ENCODE measurements around the gene OPCML.

OPCML gene

DNA sequence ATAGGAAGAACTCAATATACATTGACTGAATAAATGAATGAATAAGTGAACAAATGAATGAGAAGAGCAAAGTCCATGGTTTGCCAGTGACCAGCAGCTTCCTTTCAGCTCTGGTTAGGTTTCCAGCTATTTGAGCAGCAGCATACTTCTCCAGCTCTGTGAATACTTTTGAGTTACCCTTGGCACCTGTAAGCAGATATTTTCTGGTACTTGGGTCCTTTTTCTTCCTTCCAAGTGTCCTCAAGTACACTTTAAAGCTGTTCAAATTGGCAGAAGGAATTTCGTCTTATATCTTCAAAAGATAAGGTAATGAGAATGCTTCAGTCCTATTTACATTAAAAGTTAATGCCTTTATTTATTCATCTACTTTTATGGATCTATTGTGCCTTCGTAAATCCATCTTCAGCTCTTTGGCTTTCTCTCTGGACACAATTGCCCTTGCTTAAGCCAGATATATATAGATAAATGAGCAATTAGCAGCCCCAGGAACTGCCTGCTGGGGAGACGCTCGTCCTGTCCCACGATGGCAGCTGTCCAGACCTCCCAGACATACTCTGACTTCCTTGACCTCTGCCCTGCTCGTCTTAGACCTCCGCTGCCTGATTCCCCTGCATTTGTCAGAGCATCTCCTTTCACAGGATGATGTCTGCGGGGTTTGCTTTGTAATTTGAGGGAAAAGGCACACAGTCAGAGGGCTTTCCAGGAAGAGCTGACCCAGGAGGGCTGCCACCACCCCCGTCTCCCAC, 926.3 kb downstream of the OPCML start:
- no peak overlapping the region for H3K4me2 ChIP-seq (ENCODE audit: low read depth, low read length)
- no peak for TF ChIP-seq EZH2 (optimal IDR thresholded peaks at IDR 0.05; ENCODE audit: low read depth, low read length)
- no peak for TF ChIP-seq EZH2phosphoT487 (IDR thresholded peaks at IDR 0.05; ENCODE audit: low read length)
- TF ChIP-seq CTCF (IDR thresholded peaks at IDR 0.05; ENCODE audit: low read length), result no peak
- no peak for DNase-seq

GRCh38 chr11:132604431-132604830, 927.9 kb downstream of the OPCML start:
- no peaks in the 10 kb centered on the region for H3K9me3 ChIP-seq (replicated peaks; ENCODE audit: insufficient read depth, low read length)
- no peaks in the 10 kb centered on the region for H3K4me1 ChIP-seq (ENCODE audit: low read length)
- H3F3A ChIP-seq (ENCODE audit: insufficient read depth, low read length), result no peaks in the 10 kb centered on the region
- no peak overlapping the region for H2AFZ ChIP-seq (ENCODE audit: low read length)
- H4K20me1 ChIP-seq (ENCODE audit: insufficient read depth, low read length), result no peaks in the 10 kb centered on the region
- TF ChIP-seq EZH2 (optimal IDR thresholded peaks at IDR 0.05; ENCODE audit: low read depth, low read length), result no peak
- TF ChIP-seq EZH2phosphoT487 (IDR thresholded peaks at IDR 0.05; ENCODE audit: low read length), result no peak
- no peak for TF ChIP-seq CTCF (IDR thresholded peaks at IDR 0.05; ENCODE audit: low read length)
- DNase-seq, result no peak
- H3K9me2 ChIP-seq (replicated peaks; ENCODE audit: insufficient read depth, low read length), result no peaks in the 10 kb centered on the region
- H3K9ac ChIP-seq (ENCODE audit: low read length), result no peak overlapping the region
- H3K79me2 ChIP-seq (ENCODE audit: low read length), result no peaks in the 10 kb centered on the region
- H3K4me3 ChIP-seq (ENCODE audit: low read length), result no peak overlapping the region
- H3K27ac ChIP-seq (ENCODE audit: low read length), result no peak overlapping the region
- H3K4me2 ChIP-seq (ENCODE audit: low read depth, low read length), result no peak overlapping the region
- H3K36me3 ChIP-seq (replicated peaks; ENCODE audit: insufficient read depth, low read length), result no peaks in the 10 kb centered on the region
- no peaks in the 10 kb centered on the region for H3K27me3 ChIP-seq (replicated peaks; ENCODE audit: insufficient read depth, low read length)

More for the DNA sequence above, 926.3 kb downstream of the OPCML start:
- Histone ChIP-seq H3K79me2 (ENCODE audit: low read length) (no peaks in the 10 kb centered on the region), H3K9me2 (replicated peaks; ENCODE audit: insufficient read depth, low read length) (no peaks in the 10 kb centered on the region), H3F3A (ENCODE audit: insufficient read depth, low read length) (no peaks in the 10 kb centered on the region), H3K4me3 (ENCODE audit: low read length) (no peak overlapping the region), H3K36me3 (replicated peaks; ENCODE audit: insufficient read depth, low read length) (no peaks in the 10 kb centered on the region), H3K27me3 (replicated peaks; ENCODE audit: insufficient read depth, low read length) (no peaks in the 10 kb centered on the region), H3K4me1 (ENCODE audit: low read length) (no peaks in the 10 kb centered on the region), H4K20me1 (ENCODE audit: insufficient read depth, low read length) (no peaks in the 10 kb centered on the region), H3K9me3 (replicated peaks; ENCODE audit: insufficient read depth, low read length) (no peaks in the 10 kb centered on the region), H3K27ac (ENCODE audit: low read length) (no peak overlapping the region), H2AFZ (ENCODE audit: low read length) (no peak overlapping the region), H3K9ac (ENCODE audit: low read length) (no peak overlapping the region)

- TF ChIP-seq EZH2 (optimal IDR thresholded peaks at IDR 0.05; ENCODE audit: low read depth, low read length) (no peak), EZH2phosphoT487 (IDR thresholded peaks at IDR 0.05; ENCODE audit: low read length) (no peak), CTCF (IDR thresholded peaks at IDR 0.05; ENCODE audit: low read length) (no peak)
- no peaks in the 10 kb centered on the region for H3K9me3 ChIP-seq (replicated peaks; ENCODE audit: insufficient read depth, low read length)
- no peak overlapping the region for H2AFZ ChIP-seq (ENCODE audit: low read length)
- H3F3A ChIP-seq (ENCODE audit: insufficient read depth, low read length), result no peaks in the 10 kb centered on the region
- H3K36me3 ChIP-seq (replicated peaks; ENCODE audit: insufficient read depth, low read length), result no peaks in the 10 kb centered on the region
- no peak overlapping the region for H3K4me2 ChIP-seq (ENCODE audit: low read depth, low read length)
- no peak overlapping the region for H3K4me3 ChIP-seq (ENCODE audit: low read length)
- no peak overlapping the region for H3K9ac ChIP-seq (ENCODE audit: low read length)
- H3K79me2 ChIP-seq (ENCODE audit: low read length), result no peaks in the 10 kb centered on the region
- H3K27ac ChIP-seq (ENCODE audit: low read length), result no peak overlapping the region
- DNase-seq, result no peak
- H3K9me2 ChIP-seq (replicated peaks; ENCODE audit: insufficient read depth, low read length), result no peaks in the 10 kb centered on the region
- no peaks in the 10 kb centered on the region for H3K4me1 ChIP-seq (ENCODE audit: low read length)
- no peaks in the 10 kb centered on the region for H3K27me3 ChIP-seq (replicated peaks; ENCODE audit: insufficient read depth, low read length)
- H4K20me1 ChIP-seq (ENCODE audit: insufficient read depth, low read length), result no peaks in the 10 kb centered on the region
These were observed 930.4 kb downstream of the OPCML start for GRCh38 chr11:132601875-132602274.
